ACHN (cell line): ENCODE data around the gene PLCH2.

Source experiments
- DNase-seq: peaks from one replicate; pipeline ENCODE4 v3.0.0-alpha.2; 2015
- in situ Hi-C: cut with HindIII; loops from 2 replicates; pipeline ENCODE4 v1.10.0; 2017; ENCODE audit warnings: low sequenced_read_pairs, low pct_ligation_motif_present, low pct_unique_long_range_greater_than_20kb

PLCH2 gene

DNA sequence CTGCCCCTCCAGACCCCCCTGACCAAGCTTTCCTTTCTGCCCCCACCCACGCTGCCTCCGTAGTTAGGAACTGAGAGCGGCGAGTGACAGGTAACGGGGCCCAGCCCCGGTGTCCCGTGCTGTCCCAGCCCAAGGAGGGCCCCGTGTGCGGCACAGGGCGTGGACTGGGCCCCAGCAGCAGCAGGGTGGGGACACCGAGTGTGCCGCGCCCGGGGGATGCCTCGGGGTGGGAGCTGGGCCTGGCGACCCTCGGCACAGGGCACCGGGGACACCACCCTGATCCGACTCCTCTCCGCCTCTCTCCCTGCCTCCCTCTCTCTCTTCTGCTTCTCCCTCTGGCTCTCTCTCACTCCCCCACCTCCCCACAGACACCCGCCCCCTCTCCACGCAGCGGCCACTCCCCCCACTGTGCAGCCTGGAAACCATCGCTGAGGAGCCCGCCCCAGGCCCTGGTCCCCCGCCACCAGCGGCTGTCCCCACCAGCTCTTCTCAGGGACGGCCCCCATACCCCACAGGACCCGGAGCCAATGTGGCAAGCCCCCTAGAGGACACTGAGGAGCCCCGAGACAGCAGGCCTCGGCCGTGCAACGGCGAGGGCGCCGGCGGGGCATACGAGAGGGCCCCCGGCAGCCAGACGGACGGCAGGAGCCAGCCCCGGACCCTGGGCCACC, 27.6 kb downstream of the PLCH2 start:
- in situ Hi-C loops = loop anchor here (25.0 kb wide), 1 partner anchor 91 kb away; the partner anchor contains the start of gene PEX10
- DNase-seq = no peak

DNA sequence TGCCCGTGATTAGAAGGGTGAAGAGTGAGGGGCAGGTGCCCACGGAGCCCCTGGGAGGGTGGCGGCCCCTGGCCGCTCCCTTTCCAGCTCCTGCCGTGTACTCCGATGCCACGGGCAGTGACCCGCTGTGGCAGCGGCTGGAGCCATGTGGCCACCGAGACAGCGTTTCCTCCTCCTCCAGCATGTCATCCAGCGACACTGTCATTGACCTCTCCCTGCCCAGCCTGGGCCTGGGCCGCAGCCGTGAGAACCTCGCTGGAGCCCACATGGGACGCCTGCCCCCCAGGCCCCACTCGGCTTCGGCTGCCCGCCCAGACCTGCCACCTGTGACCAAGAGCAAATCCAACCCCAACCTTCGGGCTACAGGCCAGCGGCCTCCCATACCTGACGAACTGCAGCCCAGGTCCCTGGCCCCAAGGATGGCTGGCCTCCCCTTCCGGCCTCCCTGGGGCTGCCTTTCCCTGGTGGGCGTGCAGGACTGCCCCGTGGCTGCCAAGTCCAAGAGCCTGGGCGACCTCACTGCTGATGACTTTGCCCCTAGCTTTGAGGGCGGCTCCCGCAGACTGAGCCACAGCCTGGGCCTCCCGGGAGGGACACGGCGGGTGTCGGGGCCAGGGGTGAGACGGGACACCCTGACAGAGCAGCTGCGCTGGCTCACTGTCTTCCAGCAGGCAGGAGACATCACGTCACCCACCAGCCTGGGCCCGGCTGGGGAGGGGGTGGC, 28.3 kb downstream of the PLCH2 start:
- in situ Hi-C loops = loop anchor here (25.0 kb wide), 1 partner anchor 92 kb away; the partner anchor contains the start of gene PEX10
- DNase-seq = no peak

DNA sequence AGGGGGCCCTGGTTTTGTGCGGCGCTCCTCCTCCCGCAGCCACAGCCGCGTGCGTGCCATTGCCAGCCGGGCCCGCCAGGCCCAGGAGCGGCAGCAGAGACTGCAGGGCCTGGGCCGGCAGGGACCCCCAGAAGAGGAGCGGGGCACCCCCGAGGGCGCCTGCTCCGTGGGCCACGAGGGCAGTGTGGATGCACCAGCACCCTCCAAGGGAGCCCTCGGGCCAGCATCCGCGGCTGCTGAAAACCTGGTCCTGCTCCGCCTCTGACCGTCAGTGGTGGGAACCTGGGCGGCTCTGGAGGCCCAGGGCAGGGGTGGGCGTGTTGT, 28.8 kb downstream of the PLCH2 start:
- in situ Hi-C loops = loop anchor here (25.0 kb wide), 1 partner anchor 93 kb away; the partner anchor contains the start of gene PEX10

DNA sequence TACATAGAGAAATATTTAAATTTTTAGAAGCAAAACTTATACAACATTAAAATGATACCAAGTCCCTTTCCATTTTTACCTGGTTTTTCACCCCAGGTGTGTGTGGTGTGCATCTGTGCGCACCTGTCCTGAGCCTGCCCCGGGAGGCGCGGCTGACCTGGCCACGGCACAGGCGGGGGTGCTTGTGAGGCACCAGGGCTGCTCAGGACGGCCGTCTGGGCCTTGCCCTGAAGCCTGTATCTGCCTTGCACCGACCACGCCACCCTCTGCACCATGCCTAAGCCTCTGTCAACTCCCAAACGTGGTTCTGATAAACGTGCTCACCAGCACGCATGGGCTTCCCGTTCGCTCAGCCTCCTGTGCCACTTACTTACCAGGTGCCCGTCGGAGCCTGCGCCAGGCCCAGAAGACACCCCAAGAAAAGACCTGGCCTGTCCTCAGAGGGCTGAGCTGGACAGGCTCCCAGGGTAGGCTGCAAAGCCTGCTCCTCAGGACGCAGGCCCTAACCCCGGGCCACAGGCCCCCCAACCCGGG, 29.4 kb downstream of the PLCH2 start:
- in situ Hi-C loops = loop anchor here (25.0 kb wide), 1 partner anchor 93 kb away; the partner anchor contains the start of gene PEX10
- DNase-seq = no peak

More for the DNA sequence above, 28.8 kb downstream of the PLCH2 start:
- no peak for DNase-seq

DNA sequence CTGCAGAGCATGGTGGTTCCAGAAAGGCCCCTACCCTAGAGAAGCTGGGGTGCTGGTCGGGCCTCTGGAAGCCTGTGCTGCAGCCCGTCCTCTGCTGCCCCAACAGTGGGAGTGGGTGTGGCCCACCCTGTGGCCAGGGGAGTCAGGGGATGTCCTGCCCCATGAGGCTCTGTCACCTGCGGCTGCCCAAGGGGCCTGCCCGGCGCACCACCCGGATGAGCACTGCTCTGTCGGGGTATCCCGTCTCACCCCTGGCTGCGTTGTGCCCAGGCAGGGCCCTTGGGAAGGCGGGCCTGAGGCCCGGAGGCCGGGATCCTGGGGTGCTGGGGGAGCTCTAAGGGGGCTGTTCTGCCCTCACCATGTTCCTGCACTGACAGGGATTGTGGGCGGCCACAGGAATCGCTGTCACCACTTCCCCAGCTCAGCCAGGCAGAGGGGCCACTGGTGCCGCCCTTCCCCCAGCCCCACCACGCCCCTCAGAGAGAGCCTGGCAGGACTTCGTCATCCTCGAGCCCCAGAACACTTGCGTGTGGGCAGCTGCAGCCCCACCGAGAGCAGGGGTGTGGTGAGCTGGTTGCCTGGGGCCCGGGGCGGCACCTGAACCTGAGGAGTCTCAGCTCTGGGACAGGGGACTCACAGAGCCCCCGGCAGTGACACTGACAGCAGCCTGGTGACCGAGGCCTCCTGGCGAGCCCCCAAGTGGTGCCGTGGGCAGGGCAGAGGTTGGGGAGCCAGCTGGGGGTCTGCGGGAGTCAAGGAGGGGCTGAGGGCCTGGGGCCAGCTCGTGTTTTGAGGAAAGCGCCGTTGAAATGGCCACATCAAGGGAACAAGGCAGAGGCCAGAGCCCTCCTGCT, 30.1 kb downstream of the PLCH2 start:
- in situ Hi-C loops = loop anchor here (25.0 kb wide), 1 partner anchor 94 kb away; the partner anchor contains the start of gene PEX10

DNA sequence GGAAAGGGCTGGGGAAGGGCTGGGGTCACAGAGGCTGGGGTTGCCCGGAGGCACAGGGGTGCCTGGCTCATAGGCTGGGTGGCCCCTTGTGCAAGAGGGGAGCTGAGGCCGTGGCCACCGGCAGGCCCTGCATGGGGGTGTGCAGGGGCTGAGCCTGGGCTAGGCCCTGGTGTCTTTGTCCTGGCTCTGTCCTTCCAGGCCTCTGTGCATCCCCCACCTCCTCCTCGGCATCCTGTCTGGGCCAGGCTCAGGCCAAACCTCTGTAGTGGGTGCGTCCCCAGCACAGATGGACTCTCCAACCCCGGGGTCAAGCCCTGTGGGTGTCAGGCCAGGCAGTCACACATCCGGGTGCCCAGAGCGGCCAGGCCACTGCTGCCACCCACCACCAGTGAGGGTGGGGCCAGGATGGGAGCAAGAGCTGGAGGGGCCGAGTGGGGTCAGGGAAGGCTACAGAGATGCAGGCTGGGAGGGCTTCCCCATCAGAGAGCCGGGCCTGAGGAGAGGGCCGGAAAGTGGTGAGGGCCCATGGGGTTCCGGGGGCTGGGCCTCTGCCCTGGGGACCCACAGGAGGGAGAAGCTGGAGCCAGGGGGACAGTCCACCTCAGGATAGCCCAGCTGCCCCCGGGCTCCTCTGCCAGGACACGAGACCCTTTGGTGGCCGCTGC, 30.9 kb downstream of the PLCH2 start:
- in situ Hi-C loops = loop anchor here (25.0 kb wide), 1 partner anchor 95 kb away; the partner anchor contains the start of gene PEX10
- no peak for DNase-seq

More for the DNA sequence above, 30.1 kb downstream of the PLCH2 start:
- no peak for DNase-seq

DNA sequence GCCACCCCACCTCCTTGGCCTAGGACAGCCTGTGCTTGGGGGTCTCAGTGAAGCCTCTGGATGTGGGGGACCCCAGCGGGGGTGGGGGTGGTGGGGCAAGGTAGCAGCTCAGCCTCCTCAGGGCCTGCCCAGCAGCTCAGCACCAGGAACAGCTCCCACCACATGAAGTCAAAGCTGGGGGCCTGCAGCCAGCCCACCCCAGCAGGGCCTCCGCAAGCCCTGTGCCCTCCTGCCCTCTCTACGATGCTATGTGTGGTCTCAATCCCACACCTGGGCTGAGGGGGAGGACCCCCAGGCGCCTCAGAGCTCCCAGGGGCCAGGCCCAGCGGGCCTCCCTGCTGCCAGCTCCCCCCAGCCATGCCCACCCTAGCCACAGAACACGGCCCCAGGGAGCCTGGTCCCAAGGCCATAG, 31.7 kb downstream of the PLCH2 start:
- in situ Hi-C loops = loop anchor here (25.0 kb wide), 1 partner anchor 95 kb away; the partner anchor contains the start of gene PEX10
- DNase-seq = no peak

DNA sequence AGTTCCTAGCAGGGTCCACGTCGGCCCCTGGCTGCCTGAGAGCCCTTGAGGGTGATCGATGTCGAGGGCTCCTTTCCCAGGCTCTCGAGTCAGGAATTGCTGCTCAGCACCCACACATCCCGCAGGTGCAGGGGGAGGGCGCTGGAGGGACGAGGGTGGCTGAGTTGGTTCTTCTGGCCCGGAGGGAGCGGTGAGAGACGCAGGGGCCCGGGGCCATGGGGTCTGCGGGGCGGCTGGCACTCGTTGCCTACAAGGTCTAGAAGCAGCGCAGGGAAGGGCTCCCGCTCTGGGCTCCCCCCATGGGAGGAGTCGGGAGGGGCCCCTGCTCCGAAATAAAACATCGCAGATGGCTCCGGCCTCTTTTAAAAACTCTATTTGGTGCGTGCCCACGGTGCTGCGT, 32.1 kb downstream of the PLCH2 start:
- no peak for DNase-seq
- in situ Hi-C loops = loop anchor here (25.0 kb wide), 1 partner anchor 96 kb away; the partner anchor contains the start of gene PEX10

DNA sequence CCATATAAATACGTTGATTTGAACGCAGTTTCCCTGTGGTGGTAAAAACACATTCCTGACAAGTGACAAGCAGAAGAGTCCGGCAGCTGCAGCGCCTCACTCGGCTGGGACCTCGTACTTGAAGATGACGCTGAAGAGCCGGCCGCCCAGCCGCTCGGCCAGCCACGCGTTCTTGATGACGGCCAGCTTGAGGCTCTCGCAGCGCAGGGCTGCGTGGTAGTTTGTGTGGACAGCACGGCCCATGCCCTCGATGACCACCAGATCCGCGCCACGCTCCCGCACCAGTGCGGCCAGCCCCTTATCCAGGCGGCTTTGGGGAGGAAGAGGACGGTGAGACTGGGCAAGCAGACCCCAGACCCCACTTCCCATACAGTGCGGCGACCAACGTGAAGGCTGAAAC, 32.7 kb downstream of the PLCH2 start:
- in situ Hi-C loops = loop anchor here (25.0 kb wide), 1 partner anchor 96 kb away; the partner anchor contains the start of gene PEX10
- no peak for DNase-seq

DNA sequence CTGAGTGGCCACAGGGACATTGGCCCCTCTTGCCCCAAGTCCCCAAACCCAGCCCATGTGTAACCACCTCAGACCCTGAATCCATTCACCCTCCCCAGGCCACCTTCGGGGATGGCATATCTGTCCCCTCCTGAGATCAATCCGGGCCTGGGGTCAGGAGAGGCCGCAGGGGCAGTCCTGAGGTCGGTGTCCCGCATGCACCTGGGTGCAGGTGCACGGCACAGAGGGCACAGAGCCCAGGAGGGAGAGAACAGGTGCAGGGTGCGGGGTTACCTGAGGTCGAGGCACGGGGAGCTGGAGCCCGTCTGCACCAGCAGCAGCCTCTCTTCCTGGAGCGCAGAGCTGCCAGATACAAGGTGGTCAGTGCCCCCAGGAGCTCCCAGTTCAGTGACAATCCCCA, 33.5 kb downstream of the PLCH2 start:
- in situ Hi-C loops = loop anchor here (25.0 kb wide), 1 partner anchor 97 kb away; the partner anchor contains the start of gene PEX10

DNA sequence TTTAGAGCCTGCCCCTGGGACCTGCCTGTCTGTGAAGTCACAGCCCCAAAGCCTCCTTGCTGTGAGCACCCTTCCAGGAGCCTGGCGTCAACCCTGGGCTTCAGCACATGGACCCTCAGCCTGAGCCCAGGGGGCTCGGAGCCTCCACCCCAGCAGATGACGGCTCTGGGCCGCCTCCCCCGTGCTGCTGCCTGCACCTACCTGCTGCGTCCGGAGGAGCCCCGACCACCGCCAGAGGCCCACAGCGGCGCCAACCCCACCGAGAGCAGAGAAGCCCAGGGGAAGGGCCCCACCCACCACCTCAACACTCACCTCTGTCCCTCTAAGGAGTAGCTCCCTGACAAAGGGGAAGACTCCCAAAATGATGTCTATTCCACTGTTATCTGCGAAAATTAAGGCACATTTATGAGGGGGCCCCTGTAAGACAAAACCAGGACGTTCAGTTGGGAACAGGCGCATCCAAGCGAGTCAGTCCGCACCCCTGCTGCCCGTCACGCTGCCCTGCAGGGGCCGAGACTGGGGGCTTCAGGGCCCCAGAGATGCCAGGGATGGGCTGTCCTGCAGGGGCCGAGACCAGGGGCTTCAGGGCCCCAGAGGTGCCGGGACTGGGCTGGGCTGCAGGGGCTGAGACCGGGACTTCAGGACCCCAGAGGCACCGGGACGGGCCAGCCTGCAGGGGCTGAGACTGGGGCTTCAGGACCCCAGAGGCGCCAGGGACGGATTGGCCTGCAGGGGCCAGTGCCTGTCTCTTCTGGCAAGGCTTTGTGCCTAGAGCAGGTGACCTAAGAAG, 34.5 kb downstream of the PLCH2 start:
- no peak for DNase-seq
- in situ Hi-C loops = loop anchor here (25.0 kb wide), 1 partner anchor 98 kb away; the partner anchor contains the start of gene PEX10

More for the DNA sequence above, 33.5 kb downstream of the PLCH2 start:
- DNase-seq = no peak

DNA sequence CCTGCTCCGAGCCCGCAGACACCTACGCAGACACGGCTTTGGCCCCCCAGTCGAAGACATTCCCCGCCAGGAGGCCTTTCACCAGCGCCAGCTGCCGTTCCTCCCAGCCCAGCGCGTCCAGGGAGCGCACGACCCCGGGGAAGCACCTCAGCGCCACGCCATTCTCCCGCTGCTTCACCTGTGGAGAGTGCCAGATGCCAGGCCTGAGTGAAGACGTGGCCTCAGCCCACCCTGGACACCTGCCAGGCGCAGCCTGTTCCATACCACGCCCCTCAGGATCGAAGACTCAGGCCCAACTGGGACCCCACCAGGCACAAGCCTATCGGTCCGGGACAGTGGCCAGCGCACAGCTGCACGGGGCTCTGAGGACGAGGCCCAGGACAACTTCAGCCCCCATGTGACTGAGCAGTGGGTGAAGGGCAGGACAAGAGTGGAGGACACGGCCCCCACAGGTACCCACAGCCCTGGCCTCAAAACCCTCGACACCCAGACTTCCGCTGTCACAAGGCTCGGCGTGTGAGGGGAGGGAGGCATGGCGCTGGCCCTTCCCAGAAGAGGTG, 36.9 kb downstream of the PLCH2 start:
- DNase-seq = no peak
- in situ Hi-C loops = loop anchor here (25.0 kb wide), 1 partner anchor 101 kb away; the partner anchor contains the start of gene PEX10

DNA sequence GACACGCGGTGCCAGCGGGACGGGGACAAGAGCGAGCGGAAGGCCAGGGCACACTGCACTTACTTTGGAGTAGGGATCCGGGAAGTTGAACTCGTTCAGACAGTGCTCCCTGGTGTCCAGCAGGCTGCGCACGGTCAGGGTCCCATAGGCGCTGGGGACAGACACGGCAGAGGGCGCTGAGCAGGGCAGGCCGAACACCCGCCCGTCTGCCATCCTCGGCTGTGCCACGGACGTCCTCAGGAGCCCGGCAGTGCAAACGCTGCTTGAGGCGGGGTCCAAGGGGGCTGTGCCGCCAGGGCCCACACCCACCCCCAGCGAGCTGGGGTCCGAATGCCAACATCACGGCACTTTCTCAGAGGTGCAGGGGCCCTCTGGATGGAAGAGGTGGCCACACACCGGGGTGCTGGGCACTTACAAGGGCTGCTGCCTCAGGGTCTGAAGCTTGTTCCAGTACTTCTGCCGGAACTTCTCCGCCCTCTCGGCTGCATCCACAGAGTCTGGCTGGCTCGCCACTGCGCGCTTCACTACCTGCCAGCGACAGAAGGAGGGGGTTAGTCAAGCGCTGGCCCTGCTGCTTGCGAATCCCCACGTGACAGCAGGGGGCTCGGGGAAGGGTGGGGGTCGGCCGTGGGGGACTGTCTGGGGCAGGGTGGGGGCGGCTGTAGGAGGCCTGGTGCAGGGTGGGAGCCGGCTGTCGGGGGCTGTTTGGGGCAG, 38.0 kb downstream of the PLCH2 start:
- in situ Hi-C loops = loop anchor here (25.0 kb wide), 1 partner anchor 102 kb away; the partner anchor contains the start of gene PEX10
- no peak for DNase-seq

DNA sequence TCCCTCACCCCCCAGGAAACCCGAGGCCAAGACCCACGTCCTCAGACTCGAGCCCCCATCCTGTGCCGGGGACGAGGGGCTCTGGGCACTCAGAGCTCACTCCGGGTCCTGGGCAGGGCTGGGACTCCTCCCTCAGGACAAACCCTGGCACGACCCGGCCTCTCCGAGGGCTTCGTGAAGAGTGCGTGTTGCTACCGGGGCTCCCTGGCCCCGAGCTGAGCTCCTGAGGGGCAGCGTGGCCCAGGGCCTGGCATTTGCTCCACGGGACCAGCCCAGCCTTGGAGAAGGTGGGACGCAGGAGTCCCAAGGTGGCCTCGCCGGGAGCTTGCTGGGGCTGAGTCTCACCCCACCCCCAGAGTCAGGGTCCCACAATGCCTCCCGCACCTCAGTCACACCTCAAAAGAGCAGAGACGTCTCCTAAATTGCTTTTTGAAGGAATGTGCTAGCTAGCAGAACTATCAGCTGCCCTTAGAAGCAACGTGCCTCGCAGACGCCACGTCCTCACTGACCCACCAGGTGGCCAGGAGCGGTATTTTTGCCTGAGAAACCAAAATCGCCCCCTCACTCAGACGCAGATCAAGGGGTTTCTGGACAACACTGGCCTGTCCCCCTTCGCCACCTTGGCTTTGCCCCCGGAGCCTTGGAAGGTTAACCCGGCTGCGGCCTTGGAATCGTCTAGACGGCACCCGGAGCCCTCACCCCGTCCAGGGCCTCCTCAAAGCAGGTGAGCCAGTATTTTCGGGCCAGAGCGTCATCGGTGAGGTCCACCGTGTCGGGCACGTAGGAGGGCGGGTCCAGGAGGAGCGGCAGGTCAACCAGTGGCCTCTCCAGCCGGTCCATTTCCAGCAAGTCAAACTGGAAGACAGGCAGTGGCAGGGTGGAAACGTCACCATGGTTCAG, 39.0 kb downstream of the PLCH2 start:
- no peak for DNase-seq

DNA sequence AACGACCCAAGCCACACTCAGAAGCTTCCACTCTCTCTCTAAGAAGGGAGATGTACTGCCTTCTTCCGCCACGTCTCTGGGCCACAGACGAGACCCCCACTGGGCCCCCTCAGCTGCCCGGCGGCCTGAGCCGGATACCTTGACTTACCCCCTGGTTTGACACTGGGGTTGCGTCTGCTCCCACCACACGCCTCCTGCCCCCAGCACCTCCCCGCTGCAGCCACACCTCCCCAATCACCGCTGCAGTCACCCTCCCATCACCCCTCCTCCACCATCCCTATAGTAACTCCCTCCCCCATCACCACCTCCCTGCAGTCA, 39.6 kb downstream of the PLCH2 start:
- in situ Hi-C loops = loop anchor here (25.0 kb wide), 1 partner anchor 103 kb away; the partner anchor contains the start of gene PEX10

More for the DNA sequence above, 39.0 kb downstream of the PLCH2 start:
- in situ Hi-C loops = loop anchor here (25.0 kb wide), 1 partner anchor 103 kb away; the partner anchor contains the start of gene PEX10

More for the DNA sequence above, 39.6 kb downstream of the PLCH2 start:
- DNase-seq = no peak
